CD4-positive, alpha-beta T cell treated with Interferon alpha-2 for 1 hour (primary cell): ENCODE results near the gene SH2D3C.

Experiments used
- DNase-seq, 2 donors: peaks; one replicate each; pipeline ENCODE4 v3.0.0-alpha.2; 2020 to 2022

The SH2D3C gene

GRCh38 chr9:127715470-127716337 is 62.8 kb downstream of the SH2D3C start, which contains the start of the genes PTRH1 and TTC16:
TSS of gene PTRH1 (minus strand) at chr9:127715663. CDS start at chr9:127715639, 24 bp downstream.
TSS of gene TTC16 (plus strand) at chr9:127716079. CDS start at chr9:127716146, 67 bp downstream.
- peak; percentile 94 to 96 for DNase-seq

- DNase-seq, result no peak
Measured at GRCh38 chr9:127714951-127715469, 63.5 kb downstream of the SH2D3C start.

GRCh38 chr9:127714020-127714750 is 64.3 kb downstream of the SH2D3C start:
- no peak for DNase-seq

GRCh38 chr9:127712867-127713266 is 65.6 kb downstream of the SH2D3C start:
- DNase-seq, result no peak

GRCh38 chr9:127712371-127712770 is 66.1 kb downstream of the SH2D3C start:
- no peak for DNase-seq

GRCh38 chr9:127711831-127712274 is 66.6 kb downstream of the SH2D3C start:
- no peak for DNase-seq

GRCh38 chr9:127711226-127711701 is 67.2 kb downstream of the SH2D3C start:
- DNase-seq, result peak in 1 of 2 donors; percentile 27

- DNase-seq, result no peak
Measured at GRCh38 chr9:127710204-127710783, 68.2 kb downstream of the SH2D3C start.

GRCh38 chr9:127708952-127709587 is 69.4 kb downstream of the SH2D3C start:
- no peak for DNase-seq

GRCh38 chr9:127707766-127708165 is 70.7 kb downstream of the SH2D3C start:
- DNase-seq, result peak; percentile 41 to 76

- DNase-seq, result no peak
Measured at GRCh38 chr9:127706836-127707241, 71.6 kb downstream of the SH2D3C start, which contains the start of gene CFAP157. TSS of gene CFAP157 (plus strand) at chr9:127706988. CDS start at chr9:127707032, 44 bp downstream.

- DNase-seq, result no peak
Measured at GRCh38 chr9:127705577-127706379, 72.7 kb downstream of the SH2D3C start.

- no peak for DNase-seq
Measured at GRCh38 chr9:127703289-127703946, 75.0 kb downstream of the SH2D3C start.

GRCh38 chr9:127700594-127701255 is 77.7 kb downstream of the SH2D3C start:
- DNase-seq, result no peak

GRCh38 chr9:127700140-127700539 is 78.3 kb downstream of the SH2D3C start:
- DNase-seq, result no peak

- peak; percentile 92 to 93 for DNase-seq
Measured at GRCh38 chr9:127698985-127699670, 79.3 kb downstream of the SH2D3C start.

- DNase-seq, result no peak
Measured at GRCh38 chr9:127698386-127698785, 80.1 kb downstream of the SH2D3C start.

GRCh38 chr9:127697575-127697974 is 80.9 kb downstream of the SH2D3C start:
- DNase-seq, result no peak

GRCh38 chr9:127694890-127695720 is 83.4 kb downstream of the SH2D3C start:
- no peak for DNase-seq
